ENCODE measurements around the gene MACROH2A2.

DNA sequence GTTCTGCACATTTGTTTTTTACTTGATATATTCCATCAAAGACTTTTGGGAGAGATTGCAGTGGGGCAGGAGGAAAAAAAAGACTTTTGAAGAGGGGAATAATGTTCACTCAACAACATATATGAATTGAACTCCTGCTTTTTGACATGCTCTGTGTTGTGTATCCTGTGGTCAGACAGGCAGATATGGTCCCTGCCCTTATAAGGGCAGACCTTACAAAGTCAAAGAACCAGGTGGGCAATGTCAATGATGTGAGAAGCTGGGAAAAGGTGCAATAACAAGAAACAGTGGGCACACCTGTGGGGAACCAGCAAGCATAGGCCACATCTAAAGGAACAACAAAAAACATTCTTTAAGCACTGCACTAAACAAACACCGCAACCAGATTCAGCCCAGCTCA is 71.8 kb downstream of the MACROH2A2 start:
- TF ChIP-seq, protein P1, sequence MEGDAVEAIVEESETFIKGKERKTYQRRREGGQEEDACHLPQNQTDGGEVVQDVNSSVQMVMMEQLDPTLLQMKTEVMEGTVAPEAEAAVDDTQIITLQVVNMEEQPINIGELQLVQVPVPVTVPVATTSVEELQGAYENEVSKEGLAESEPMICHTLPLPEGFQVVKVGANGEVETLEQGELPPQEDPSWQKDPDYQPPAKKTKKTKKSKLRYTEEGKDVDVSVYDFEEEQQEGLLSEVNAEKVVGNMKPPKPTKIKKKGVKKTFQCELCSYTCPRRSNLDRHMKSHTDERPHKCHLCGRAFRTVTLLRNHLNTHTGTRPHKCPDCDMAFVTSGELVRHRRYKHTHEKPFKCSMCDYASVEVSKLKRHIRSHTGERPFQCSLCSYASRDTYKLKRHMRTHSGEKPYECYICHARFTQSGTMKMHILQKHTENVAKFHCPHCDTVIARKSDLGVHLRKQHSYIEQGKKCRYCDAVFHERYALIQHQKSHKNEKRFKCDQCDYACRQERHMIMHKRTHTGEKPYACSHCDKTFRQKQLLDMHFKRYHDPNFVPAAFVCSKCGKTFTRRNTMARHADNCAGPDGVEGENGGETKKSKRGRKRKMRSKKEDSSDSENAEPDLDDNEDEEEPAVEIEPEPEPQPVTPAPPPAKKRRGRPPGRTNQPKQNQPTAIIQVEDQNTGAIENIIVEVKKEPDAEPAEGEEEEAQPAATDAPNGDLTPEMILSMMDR (IDR thresholded peaks at IDR 0.05) = no peak
- no peak for TF ChIP-seq POLR2A (IDR thresholded peaks at IDR 0.05)
- no peak for TF ChIP-seq POLR2AphosphoS5 (IDR thresholded peaks at IDR 0.05)
- TF ChIP-seq EP300 (IDR thresholded peaks at IDR 0.05) = no peak
